Endothelial cell of umbilical vein (primary cell): ENCODE results near the gene CHD6. TPM values are rescaled to one million over a fixed set of nuclear protein-coding genes. Genes with fewer than 3 reads are reported as not detected.

Experiments
- BruUV-seq: library from RNA; stranded (reverse); fragments of 400-500 nt; replicated peaks from 2 replicates; lab custom pipeline; 2021; lab: Mats Ljungman, UMichigan
- CTCF ChIA-PET: fragments of 300-600, 350-600 bp; sonication (Branson Sonifier 250); formaldehyde crosslinking; loops from one replicate; lab custom pipeline; 2021; ENCODE audit warnings: antibody characterized with exemption, inconsistent platforms; lab: Charles Lee
- POLR2A ChIA-PET: fragments of 300-600, 350-600 bp; sonication (Branson Sonifier 250); formaldehyde crosslinking; loops from one replicate; lab custom pipeline; 2021; ENCODE audit warnings: antibody characterized with exemption, inconsistent platforms; lab: Charles Lee
- DNase-seq: peaks from one replicate; pipeline ENCODE4 v3.0.0-alpha.2; 2011; ENCODE audit warnings: low read depth, low spot score
- FAIRE-seq: peaks from 2 replicates; lab custom pipeline; 2011; peaks lifted over from hg19 to GRCh38; lab: Jason Lieb, UNC
- H2AFZ ChIP-seq: 2 replicates; pipeline ENCODE4 v1.6.0; 2012; ENCODE audit warnings: low read depth, low read length, control low read depth, inconsistent platforms
- H3K27ac ChIP-seq: 2 replicates; pipeline ENCODE4 v1.5.1; 2011; ENCODE audit warnings: low read depth, mild to moderate bottlenecking, control low read depth, low read length, moderate library complexity; ENCODE audit not compliant: insufficient read depth
- H3K27me3 ChIP-seq, 2 experiments: 2 replicates each; pipeline versions ENCODE4 v1.6.0 to v1.6.1; 2011; ENCODE audit warnings: low read length in 2 of 2, mixed read lengths in 1 of 2; ENCODE audit not compliant: control insufficient read depth in 2 of 2, insufficient read depth in 2 of 2
- H3K36me3 ChIP-seq, 2 experiments: 2 replicates in 1 of 2; 3 replicates in 1 of 2; pipeline ENCODE4 v1.5.1; 2011; ENCODE audit warnings: low read length in 2 of 2, mild to moderate bottlenecking in 1 of 2, moderate library complexity in 1 of 2; ENCODE audit not compliant: control insufficient read depth in 2 of 2, insufficient read depth in 2 of 2; ENCODE audit errors: extremely low read depth in 1 of 2
- H3K4me1 ChIP-seq: 3 replicates; pipeline ENCODE4 v1.5.1; 2011; ENCODE audit warnings: mild to moderate bottlenecking, low read length; ENCODE audit not compliant: control insufficient read depth, insufficient read depth; ENCODE audit errors: extremely low read depth
- H3K4me2 ChIP-seq: 2 replicates; pipeline ENCODE4 v1.6.1; 2011; ENCODE audit warnings: low read length, control low read depth, mixed read lengths; ENCODE audit not compliant: insufficient read depth
- H3K4me3 ChIP-seq, 3 experiments: fragments of 200-600 bp in 1 of 3; sonication (generic), shearing (Covaris generic) in 1 of 3; replicated peaks in 1 of 3; 2 replicates each; pipeline ENCODE4 v1.5.1; 2011 to 2016; ENCODE audit warnings: control low read depth in 3 of 3, low read length in 3 of 3, mild to moderate bottlenecking in 2 of 3, inconsistent platforms in 1 of 3, low read depth in 1 of 3, moderate library complexity in 1 of 3; ENCODE audit not compliant: insufficient read depth in 1 of 3
- H3K79me2 ChIP-seq: 2 replicates; pipeline ENCODE4 v1.6.0; 2012; ENCODE audit warnings: low read length, inconsistent platforms; ENCODE audit not compliant: control insufficient read depth, insufficient read depth
- H3K9ac ChIP-seq: replicated peaks from 2 replicates; pipeline ENCODE3; 2011; ENCODE audit warnings: low read length, control low read depth; ENCODE audit not compliant: insufficient read depth; ENCODE audit errors: extremely low read depth
- H3K9me1 ChIP-seq: replicated peaks from 3 replicates; pipeline ENCODE4 v1.6.0; 2011; ENCODE audit warnings: mild to moderate bottlenecking, low read length; ENCODE audit not compliant: control insufficient read depth, insufficient read depth; ENCODE audit errors: extremely low read depth
- H3K9me3 ChIP-seq: replicated peaks from 2 replicates; pipeline ENCODE4 v1.5.1; 2012; ENCODE audit warnings: low read length, inconsistent platforms; ENCODE audit not compliant: control insufficient read depth, insufficient read depth
- H4K20me1 ChIP-seq: replicated peaks from 2 replicates; pipeline ENCODE3; 2011; ENCODE audit warnings: mild to moderate bottlenecking, low read length; ENCODE audit not compliant: control insufficient read depth, insufficient read depth; ENCODE audit errors: extremely low read depth
- EZH2 ChIP-seq: IDR thresholded peaks from 2 replicates; pipeline ENCODE4 v1.6.1; 2012; ENCODE audit warnings: borderline replicate concordance, low read depth, mild to moderate bottlenecking, moderate library complexity, low read length, inconsistent platforms; ENCODE audit not compliant: severe bottlenecking
- FOS ChIP-seq: IDR thresholded peaks from 2 replicates; pipeline ENCODE4 v1.6.1; 2011; ENCODE audit warnings: mild to moderate bottlenecking, low read length, moderate library complexity, borderline replicate concordance; ENCODE audit not compliant: insufficient read depth
- GATA2 ChIP-seq: IDR thresholded peaks from 2 replicates; pipeline ENCODE4 v1.7.0; 2011; ENCODE audit warnings: low read depth, mild to moderate bottlenecking, moderate library complexity, mixed read lengths, low read length; ENCODE audit not compliant: insufficient read length, insufficient read depth
- JUN ChIP-seq: IDR thresholded peaks from 2 replicates; pipeline ENCODE4 v1.6.1; 2011; ENCODE audit warnings: borderline replicate concordance, low read depth; ENCODE audit not compliant: insufficient read length, insufficient read depth
- MYC ChIP-seq: IDR thresholded peaks from one replicate; pipeline ENCODE4 v1.6.1; 2011; ENCODE audit warnings: mild to moderate bottlenecking, low read depth, low read length
- POLR2A ChIP-seq: IDR thresholded peaks from 2 replicates; pipeline ENCODE4 v1.6.1; 2012; ENCODE audit warnings: low read depth, mild to moderate bottlenecking, control low read depth, low read length
- POLR2AphosphoS5 ChIP-seq: IDR thresholded peaks from 2 replicates; pipeline ENCODE4 v1.6.1; 2012; ENCODE audit warnings: low read depth, mild to moderate bottlenecking, control low read depth, low read length, moderate library complexity; ENCODE audit not compliant: insufficient read depth
- dilution Hi-C: fragments of 300-500 bp; cut with MboI; formaldehyde crosslinking; loops from one replicate; pipeline ENCODE4 v1.15.0; 2019; ENCODE audit warnings: low sequenced_read_pairs; ENCODE audit not compliant: extremely low pct_ligation_motif_present
- intact Hi-C: fragments of 100-400 bp; cut with micrococcal nuclease; formaldehyde crosslinking; loops from one replicate; pipeline ENCODE4 v1.10.0; 2022
- polyA plus RNA-seq, 4 experiments: library from polyadenylated mRNA; depleted of rRNA in 3 of 4; stranded (reverse) in 3 of 4; unstranded in 1 of 4; fragments of >200 nt; gene quantifications; 2 replicates each; pipeline versions ENCODE4 v1.2.1 to v1.2.3, GENCODE V29; 2011 to 2012; ENCODE audit warnings: missing spikeins in 1 of 4
- total RNA-seq: library from RNA; stranded (reverse); gene quantifications from 2 replicates; pipeline ENCODE4 v1.2.3, GENCODE V29; 2021
- TF ChIP-seq, protein P1 (sequence below): IDR thresholded peaks from 2 replicates; pipeline ENCODE4 v1.6.1; 2011; ENCODE audit not compliant: insufficient read depth, insufficient read length
- TF ChIP-seq, protein P2 (sequence below), 2 donors: IDR thresholded peaks; 1 replicate in 1 of 2; 2 replicates in 1 of 2; pipeline ENCODE4 v1.5.1; 2011; ENCODE audit warnings: low read length in 2 of 2, mild to moderate bottlenecking in 2 of 2, moderate library complexity in 2 of 2, control low read depth in 1 of 2, inconsistent platforms in 1 of 2, low read depth in 1 of 2; ENCODE audit not compliant: insufficient read depth in 1 of 2; ENCODE audit errors: extremely low read depth in 1 of 2

CHD6 gene
- total and polyA plus RNA-seq, 2 donors (not counting 3 experiments of a cell fraction or from before 2014, with no cell fraction given): 7.2 to 33.7 TPM

DNA sequence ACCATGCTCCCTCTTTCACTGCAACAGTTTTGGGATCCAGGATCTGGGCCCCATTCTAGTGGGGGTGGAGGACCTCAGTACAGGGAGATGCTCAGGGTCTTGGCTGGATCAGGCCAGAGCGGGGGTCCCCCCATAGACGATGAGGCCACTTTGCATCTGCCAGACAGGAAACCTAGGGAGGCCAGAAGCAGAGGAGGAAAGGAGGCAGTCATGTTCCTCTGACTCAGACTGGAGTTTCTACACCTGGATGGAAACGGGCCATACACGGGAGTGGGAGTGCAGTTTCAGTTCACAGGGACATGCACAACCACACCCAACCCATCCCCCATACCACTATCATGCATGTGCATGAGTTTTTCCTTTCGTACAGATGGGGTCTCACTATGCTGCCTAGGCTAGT, 248.0 kb downstream of the CHD6 start:
- POLR2A ChIA-PET: no interaction called here
- CTCF ChIA-PET: interaction anchor here (1.2 to 1.6 kb wide), 2 partner anchors 197 to 235 kb away, joined by 3 to 5 read pairs; no protein-coding TSS in a partner anchor
- Histone ChIP-seq H3K4me1 (no peaks in the 10 kb centered on the region), H3K9me1 (no peaks in the 10 kb centered on the region), H3K27ac (no peak overlapping the region), H3K79me2 (no peaks in the 10 kb centered on the region), H3K9me3 (no peaks in the 10 kb centered on the region), H3K27me3 (peaks cover 24 to 27% of the 10 kb centered on the region in 2 experiments), H3K36me3 (no peaks in the 10 kb centered on the region), H3K4me2 (no peak overlapping the region), H4K20me1 (no peaks in the 10 kb centered on the region), H3K4me3 (no peak overlapping the region), H2AFZ (no peak overlapping the region), H3K9ac (no peak overlapping the region)
- no TSS peak for BruUV-seq
- dilution Hi-C loops (no loop called here), intact Hi-C loops (no loop called here)
- TF ChIP-seq GATA2 (no peak), JUN (no peak), FOS (no peak), POLR2AphosphoS5 (no peak)
- TF ChIP-seq, protein P1, sequence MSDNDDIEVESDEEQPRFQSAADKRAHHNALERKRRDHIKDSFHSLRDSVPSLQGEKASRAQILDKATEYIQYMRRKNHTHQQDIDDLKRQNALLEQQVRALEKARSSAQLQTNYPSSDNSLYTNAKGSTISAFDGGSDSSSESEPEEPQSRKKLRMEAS: no peak
- FAIRE-seq: no peak
- DNase-seq: no peak

GRCh38 chr20:41369673-41370072, 248.5 kb downstream of the CHD6 start:
- DNase-seq (no peak), FAIRE-seq (no peak)
- Histone ChIP-seq H3K27me3 (peaks cover 28 to 32% of the 10 kb centered on the region in 2 experiments), H2AFZ (no peak overlapping the region), H3K79me2 (no peaks in the 10 kb centered on the region), H3K9me3 (no peaks in the 10 kb centered on the region), H3K9me1 (no peaks in the 10 kb centered on the region), H3K9ac (no peak overlapping the region), H3K27ac (no peak overlapping the region), H3K36me3 (no peaks in the 10 kb centered on the region), H4K20me1 (no peaks in the 10 kb centered on the region), H3K4me3 (no peak overlapping the region), H3K4me1 (no peaks in the 10 kb centered on the region), H3K4me2 (no peak overlapping the region)
- TF ChIP-seq, protein P2, sequence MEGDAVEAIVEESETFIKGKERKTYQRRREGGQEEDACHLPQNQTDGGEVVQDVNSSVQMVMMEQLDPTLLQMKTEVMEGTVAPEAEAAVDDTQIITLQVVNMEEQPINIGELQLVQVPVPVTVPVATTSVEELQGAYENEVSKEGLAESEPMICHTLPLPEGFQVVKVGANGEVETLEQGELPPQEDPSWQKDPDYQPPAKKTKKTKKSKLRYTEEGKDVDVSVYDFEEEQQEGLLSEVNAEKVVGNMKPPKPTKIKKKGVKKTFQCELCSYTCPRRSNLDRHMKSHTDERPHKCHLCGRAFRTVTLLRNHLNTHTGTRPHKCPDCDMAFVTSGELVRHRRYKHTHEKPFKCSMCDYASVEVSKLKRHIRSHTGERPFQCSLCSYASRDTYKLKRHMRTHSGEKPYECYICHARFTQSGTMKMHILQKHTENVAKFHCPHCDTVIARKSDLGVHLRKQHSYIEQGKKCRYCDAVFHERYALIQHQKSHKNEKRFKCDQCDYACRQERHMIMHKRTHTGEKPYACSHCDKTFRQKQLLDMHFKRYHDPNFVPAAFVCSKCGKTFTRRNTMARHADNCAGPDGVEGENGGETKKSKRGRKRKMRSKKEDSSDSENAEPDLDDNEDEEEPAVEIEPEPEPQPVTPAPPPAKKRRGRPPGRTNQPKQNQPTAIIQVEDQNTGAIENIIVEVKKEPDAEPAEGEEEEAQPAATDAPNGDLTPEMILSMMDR (IDR thresholded peaks at IDR 0.05; ENCODE audit: extremely low read depth in 1 of 2, insufficient read depth in 1 of 2, low read depth in 1 of 2, low read length in 2 of 2): no peak
- TF ChIP-seq FOS (no peak), MYC (no peak), JUN (no peak), POLR2AphosphoS5 (no peak), EZH2 (no peak), GATA2 (no peak), POLR2A (no peak)
- TF ChIP-seq, protein P1: no peak
- BruUV-seq: no TSS peak
- dilution Hi-C loops (no loop called here), intact Hi-C loops (no loop called here)
- ChIA-PET CTCF (interaction anchor here (1.0 to 1.6 kb wide), 4 partner anchors 30 to 235 kb away, joined by 3 to 5 read pairs (median 4); no protein-coding TSS in a partner anchor), POLR2A (no interaction called here)
